GM21619 (cell line): ENCODE results near the gene UGT2B11.
A peak's percentile ranks its signal among the peaks of the same experiment; 100 is the strongest.
"Not testable (repeated sequence)": the region's sequence is repeated elsewhere in the genome, so short reads cannot be mapped to it uniquely, and the experiment has no call there.

Experiments
- ATAC-seq: cut with Tn5 transposase; IDR thresholded peaks from one replicate; pipeline ENCODE4 v1.9.1; 2021; ENCODE audit not compliant: unreplicated experiment

Gene UGT2B11

GRCh38 chr4:69170233-69171134 is 44.1 kb downstream of the UGT2B11 start:
- peak; percentile 74 for ATAC-seq

- not testable (repeated sequence) for ATAC-seq
Observed at GRCh38 chr4:69169171-69169570, 45.4 kb downstream of the UGT2B11 start.

DNA sequence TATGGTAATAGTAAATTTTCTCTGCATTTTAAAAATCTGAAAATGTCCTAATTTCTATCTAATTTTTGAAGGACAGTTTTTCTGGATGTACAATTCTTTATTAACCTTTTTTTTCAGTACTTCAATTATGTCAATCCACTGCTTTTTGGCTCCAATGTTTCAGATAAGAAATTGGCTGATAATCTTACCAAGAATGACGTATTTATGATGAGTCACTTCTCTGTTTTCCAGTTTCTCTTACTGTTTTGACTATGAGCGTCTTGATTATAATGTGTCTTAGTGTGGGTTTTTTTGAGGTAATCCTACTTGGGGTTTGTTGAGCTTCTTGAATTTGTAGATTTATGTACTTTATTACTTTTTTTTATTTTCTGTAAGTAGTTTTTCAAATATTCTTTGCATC is 47.2 kb downstream of the UGT2B11 start:
- ATAC-seq: no peak

- ATAC-seq: not testable (repeated sequence)
Observed at GRCh38 chr4:69166376-69166775, 48.2 kb downstream of the UGT2B11 start.

- ATAC-seq: not testable (repeated sequence)
Observed at GRCh38 chr4:69165707-69166106, 48.8 kb downstream of the UGT2B11 start.

DNA sequence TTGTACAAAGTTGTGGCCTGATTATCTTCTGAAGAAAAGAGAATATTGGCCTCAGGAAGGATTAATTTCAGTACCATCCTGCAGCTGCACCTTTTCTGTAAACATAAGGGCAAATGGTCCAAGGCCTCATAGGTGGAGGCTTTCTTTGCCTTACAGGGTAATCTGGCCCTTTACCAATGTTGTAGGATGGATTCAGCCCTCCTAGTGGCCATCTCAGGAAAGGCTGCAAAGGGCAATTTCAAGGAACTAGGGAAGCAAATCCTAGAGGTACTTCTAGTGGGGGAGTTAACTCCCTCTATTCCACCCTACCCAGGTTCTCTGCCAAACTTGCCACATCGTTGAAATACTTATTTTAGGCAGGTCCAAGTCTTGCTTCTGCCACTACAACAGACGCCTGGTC is 57.6 kb downstream of the UGT2B11 start:
- no peak for ATAC-seq

DNA sequence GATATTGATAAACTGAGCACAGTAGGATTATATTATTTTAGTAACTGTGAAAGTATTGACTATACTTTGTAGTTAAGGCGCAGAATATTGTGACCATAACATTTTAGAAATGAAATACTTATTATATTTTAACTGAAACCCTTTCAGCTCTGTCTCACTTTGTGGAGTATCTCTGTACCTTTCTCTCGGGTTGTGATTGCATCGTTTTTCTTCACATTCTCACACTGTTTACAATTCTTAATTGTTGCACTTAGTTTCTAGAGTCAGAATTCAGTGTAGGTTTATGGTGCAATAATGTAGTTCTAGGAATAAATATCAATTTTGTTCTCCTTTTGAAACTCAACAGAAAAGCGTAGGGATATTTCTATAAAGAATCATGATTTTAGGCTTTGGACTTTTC is 60.5 kb downstream of the UGT2B11 start:
- ATAC-seq: no peak
